NCI-H2107 treated with DMSO at 0.1 percent for 48 hours (cell line): Measurements from ENCODE around the gene C1QB.

Experiments
- DNase-seq: peaks from one replicate; lab custom pipeline; 2025; ENCODE audit not compliant: unreplicated experiment; lab: John Stamatoyannopoulos, UW

The C1QB gene, protein sequence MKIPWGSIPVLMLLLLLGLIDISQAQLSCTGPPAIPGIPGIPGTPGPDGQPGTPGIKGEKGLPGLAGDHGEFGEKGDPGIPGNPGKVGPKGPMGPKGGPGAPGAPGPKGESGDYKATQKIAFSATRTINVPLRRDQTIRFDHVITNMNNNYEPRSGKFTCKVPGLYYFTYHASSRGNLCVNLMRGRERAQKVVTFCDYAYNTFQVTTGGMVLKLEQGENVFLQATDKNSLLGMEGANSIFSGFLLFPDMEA

DNA sequence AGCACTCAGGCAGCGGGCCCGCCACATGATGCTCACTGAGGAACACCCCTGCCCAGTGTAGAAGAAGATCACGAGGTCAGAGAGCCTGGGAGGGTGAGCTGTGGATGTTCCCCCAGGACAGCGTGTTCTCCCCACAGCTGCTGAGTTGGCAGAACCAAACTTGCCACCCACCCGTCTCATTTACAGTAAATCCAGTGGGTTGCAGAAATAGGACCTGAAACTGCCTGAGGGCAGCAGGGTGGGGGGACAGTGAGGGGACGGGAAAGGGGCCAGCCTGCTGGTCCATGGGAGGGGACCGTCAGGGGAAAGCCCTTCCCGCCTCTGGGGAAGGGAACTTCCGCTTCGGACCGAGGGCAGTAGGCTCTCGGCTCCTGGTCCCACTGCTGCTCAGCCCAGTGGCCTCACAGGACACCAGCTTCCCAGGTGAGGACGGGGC lies at the start of gene C1QB:
TSS of gene C1QB (plus strand) at position 356 of the 436 bp plus-strand sequence. CDS start 6,227 bp downstream, outside the sequence.
- DNase-seq, result no peak

DNA sequence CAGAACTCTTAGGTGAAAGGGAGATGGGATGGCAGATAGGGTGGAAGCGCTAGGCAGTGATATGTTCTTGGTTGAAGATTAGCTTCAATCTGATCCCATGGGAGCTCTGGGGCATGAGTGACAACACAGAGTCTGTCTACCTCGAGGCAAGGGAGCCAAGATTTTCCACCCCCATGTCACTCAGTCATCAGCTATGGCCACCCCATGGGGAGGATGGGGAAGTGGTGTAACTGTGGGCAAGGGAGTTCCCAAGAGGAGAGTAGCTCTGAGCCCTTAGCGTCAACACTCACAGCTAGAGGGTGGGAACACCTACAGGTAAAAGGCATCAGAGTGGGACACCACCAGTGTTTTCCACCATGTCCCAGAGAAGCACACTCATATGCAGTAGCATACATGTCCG lies 46.9 kb upstream of the C1QB start:
- no peak for DNase-seq

DNA sequence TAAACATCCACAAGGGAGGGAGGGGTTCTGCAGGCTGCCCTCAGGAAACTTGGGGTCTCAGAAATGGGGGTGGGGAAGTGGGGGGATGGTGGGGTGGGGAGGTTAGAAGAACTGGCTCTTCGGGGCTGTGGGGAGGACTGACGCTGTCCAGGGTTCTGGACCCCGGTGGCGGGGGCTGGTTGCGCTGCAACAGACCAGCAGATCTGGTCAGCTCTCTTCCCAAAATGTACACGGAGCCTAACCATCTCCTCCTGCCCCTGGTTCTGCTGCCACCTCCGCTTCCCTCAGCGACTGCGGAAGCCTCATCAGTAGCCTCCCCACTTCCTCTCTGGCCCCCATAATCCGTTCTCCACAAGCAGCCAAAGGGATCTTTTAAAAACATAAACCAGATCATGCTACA lies 45.9 kb upstream of the C1QB start:
- no peak for DNase-seq

DNA sequence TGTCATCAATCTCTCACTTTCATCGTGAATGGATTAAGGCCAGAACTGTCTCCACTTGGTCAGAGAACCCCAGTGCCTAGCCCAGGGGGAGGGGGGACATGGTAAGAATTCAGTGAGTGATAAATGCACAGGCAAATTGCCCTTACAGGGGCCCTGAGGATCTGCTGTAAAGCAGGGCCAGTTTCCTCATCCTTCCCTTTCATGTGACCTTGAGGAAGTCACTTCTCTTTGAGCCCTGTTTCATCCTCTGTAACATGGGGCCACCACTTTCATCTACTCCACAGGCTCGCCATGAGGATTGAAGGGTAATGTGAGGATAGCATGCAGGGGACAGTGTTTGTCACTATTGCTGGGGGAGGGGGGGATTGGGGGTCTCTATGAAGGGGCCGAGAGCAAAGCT lies 44.7 kb upstream of the C1QB start:
- no peak for DNase-seq

DNA sequence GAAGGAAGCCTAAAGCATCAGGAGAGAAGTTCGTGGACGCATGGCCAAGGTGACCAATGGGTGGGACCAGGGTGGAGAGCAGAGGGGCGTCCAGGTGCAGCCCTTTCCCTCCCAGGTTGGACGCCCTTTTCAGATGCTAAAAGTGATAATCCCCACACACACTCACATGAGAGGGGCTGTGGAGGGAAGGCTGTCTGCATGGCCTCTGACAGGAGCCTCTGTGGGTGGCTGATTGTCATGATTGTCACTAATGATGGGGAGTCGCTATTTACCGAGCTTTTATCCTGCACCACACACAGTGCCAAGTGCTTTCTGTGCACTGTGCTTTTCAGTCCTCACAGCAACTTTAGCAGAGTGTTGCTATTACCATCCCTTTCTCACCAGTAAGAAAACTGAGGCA lies 43.7 kb upstream of the C1QB start:
- no peak for DNase-seq

DNA sequence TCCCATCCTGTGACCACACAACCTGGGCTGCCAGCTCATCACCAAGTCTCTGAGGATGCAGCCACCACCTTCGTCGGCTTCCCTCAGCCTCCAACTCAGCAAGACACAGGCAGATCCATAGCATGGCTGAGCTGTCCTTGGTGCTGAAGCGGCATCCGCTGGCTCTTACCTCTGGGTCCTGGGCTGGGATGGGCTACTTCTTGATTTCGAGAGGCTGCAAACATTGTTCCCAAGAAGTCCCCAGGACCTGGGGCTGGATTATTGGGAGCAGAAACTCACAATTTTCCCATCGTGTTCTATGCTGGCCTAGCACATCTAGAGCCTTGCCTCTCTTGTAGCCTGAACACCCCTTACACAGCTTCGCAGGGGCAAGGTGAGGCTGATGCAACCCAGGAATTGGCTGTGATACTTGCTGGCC lies 41.5 kb upstream of the C1QB start:
- no peak for DNase-seq

DNA sequence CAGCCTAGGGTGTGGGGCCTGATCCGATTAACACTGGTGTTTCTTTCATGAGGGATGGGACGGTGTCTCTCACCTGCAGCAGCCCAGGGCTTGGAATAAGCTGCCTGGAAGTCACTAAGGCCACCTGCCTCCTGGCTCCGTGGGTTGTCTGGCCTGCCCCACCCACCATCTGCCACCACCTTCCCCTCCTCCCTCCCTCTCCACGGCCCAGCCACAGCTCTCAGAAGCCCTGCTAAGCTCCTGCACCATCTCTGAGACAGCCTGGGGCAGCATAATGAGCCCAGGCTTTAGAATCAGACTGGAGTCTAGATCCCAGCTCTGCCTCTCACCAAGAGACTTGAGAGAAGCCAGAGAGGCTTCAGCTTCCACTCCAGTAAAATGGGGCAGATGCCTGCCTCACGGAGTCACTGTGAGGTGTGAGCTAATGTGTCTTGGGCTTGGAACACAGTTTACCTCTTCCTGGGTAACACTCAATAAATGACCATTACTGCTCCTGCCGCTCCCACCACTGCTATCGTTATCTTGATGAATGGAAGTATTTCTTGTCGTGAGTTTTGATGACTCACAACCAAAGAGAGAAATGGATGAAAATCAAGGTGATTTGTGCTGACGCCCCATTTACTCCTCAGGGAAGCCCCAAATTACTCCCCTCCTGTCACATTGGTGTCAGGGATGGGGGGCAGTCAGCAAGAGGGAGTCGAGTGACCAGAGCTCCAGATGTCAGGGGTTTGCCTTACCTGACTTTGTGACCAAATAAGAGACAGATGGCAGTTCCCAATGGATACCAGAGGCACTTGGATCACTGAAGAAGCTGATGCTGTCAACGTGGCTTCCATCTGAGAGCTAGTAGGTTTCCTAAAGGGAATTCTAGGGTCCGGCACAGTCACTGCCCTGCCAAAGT lies 40.1 kb upstream of the C1QB start:
- peak; percentile 60 for DNase-seq

DNA sequence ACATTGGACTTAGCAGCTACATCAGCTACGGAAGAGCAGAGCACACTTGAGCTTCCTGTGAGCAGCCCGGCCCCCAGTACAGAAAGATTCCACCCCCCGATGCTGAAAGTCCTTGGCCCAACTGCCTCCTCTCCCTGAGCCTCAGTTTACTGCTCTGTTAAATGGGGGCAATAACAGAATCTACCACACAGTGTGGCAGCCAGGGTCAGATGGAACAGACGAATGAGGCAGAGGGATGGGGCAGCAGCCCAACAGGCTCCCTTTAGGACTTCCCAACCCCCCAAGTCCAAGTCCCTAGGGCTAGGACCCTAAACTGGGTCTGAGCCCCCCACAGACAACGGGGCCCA lies 39.5 kb upstream of the C1QB start:
- no peak for DNase-seq

DNA sequence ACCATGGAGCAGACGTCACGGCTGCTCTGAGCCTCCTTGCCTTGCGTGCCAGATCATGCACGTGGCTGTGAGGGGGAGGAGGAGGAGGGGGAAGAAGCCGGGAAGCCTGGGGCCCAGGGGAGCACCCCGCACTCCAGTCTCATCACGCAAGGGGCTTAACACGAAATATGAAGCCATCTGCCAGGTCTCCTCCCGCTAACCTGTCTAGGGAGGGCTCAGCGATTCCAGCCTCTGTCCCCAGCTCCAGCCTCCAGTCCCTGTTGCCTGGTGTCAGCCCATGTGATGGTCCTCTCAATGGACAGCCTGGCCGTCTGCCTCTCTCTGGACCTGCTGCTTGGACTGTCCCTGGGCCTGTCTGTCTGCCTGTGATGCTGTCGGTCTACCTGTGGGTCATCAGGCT lies 39.1 kb upstream of the C1QB start:
- no peak for DNase-seq

DNA sequence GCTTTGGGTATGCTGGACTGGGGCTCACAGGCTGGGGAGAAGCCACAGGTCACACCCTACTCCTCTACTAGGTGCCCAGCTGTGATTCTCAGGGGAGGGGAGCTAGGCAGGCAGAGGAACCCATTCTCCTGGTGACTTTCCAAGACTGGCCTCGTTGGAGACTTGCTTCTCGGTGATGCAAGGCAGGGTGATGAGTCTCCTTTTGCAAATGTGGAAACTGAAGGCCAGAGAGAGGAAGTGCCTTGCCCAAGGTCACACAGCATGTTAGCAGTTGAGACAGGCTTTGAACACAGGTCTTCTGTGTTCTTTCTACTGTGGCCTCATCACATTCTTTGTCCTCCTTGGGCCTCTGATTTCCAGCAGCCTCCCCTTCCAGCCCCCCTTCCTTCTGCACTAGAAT lies 37.1 kb upstream of the C1QB start:
- DNase-seq, result no peak

DNA sequence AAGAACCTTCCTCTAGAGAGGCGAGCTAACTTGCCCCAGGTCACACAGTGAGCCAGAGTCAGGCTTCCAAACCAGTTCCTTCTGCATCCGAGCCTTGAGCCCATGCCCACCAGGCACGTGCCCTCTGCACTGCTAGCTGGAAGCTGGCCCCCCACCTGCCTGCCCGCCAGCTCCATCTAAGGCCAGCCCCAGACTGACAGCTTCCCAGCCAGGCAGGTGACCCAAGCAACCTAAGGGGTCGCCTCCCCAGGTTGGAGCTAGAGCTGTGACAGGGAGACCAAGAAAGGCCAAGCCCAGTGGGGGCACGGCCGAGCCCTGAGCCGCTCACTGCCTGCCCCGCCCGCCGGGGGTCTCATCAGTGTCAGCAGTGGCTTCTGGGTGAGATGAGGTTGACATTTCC lies 36.5 kb upstream of the C1QB start:
- DNase-seq, result no peak

DNA sequence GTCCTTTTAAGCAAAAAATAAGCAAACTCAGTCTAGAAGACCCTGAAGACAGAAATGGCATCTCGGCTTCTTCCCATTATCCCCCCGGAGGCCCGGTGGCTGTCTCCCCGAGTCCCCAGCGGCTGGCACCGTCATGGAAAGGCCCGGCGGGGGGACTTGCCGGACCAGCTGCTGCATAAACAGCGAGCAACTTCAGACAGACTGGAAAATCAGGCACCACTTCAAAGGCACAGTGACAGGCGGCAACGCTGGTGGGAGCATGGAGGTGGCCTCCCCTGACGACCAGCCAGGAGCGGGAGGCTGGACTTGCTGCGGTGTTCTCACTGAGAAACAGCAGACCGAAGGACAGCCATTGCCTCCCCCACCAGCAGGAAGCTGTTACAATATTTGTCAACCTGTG lies 35.0 kb upstream of the C1QB start:
- DNase-seq, result no peak

DNA sequence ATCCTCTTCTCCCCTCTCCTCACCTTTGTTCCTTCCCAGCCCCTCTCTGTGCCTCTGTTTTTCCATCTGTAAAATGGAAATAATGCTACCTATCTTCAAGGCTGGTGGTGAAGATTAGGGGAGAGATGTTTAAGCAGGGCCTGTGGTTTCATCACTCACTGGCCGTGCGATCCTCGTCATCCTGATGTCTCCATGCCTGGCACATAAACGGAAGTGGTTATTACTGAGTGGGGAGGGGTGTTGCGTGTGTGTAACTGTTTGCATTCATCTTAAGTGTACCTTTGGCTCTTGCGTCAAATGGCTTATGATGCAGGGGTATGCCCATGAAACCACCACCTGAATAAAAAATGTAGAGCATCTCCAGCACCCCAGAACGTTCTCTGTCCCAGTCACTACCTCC lies 33.8 kb upstream of the C1QB start:
- DNase-seq, result no peak

DNA sequence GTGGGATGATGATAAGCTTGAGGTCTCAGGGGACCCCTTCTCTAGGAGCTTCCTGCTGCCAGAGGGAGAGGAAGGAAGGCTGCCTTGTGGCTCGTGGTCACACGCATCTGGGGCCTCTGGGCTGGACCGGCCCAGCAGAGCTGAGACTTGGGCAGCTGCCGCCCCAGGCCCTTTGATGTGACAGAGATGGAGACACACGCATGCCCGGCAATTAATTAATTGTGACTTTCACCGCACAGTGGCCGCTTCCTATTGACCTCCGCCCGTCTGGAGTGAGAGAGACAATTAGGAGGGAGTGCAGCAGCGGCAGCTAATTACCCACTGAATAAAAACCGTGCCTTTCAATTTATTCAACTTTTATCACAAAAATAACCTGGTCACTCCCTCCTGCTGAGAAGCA lies 33.2 kb upstream of the C1QB start:
- no peak for DNase-seq

DNA sequence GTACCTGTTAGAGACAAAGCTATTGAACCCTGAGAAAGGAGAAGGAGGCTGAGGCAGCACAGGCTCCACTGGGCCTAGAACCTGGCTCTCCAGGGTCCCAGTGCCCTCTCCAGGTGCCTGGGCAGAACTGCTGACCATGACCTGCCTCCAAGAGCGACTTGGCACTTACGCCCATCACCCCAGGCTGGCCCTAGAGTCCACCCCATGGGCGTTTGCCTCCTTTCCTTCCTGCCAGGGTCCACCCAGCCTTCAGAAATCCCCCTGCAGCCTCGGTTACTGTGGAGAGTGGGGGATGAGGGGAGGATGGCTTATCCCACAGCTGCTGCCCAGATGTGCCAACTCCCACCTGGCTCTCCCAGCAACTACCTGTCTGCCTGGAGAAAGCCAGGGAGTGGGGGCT lies 31.3 kb upstream of the C1QB start:
- no peak for DNase-seq

DNA sequence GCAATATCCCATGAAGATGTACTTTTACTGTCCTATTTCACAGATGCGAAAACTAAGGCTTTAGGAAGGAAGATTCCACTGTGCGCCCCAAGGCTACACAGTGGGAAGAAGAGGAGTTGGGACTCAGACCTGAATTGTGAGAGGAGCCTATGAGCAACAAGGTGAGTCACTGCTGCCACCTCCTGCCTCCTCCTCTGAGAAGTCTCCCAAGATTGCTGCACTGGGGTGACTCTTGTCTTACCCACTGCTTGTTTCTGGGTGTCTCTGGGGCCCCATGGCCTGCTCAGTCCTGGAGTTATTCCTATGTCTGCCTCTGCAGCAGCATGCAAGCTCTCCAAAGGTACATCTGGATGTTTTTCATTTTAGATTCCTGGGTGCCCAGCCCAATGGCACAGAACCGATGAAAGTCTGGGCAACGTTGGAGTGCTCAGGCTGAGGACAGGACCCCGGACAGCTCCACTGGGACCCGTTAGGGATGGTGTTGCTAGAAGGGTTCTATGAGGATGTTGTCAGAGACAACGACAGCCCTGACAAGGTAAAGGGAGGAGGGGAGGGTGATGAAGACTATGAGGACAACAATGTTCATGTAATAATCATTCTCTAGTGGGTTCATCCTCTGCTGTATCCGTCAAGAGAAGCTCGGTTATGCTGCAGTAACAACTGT lies 27.6 kb upstream of the C1QB start:
- no peak for DNase-seq

DNA sequence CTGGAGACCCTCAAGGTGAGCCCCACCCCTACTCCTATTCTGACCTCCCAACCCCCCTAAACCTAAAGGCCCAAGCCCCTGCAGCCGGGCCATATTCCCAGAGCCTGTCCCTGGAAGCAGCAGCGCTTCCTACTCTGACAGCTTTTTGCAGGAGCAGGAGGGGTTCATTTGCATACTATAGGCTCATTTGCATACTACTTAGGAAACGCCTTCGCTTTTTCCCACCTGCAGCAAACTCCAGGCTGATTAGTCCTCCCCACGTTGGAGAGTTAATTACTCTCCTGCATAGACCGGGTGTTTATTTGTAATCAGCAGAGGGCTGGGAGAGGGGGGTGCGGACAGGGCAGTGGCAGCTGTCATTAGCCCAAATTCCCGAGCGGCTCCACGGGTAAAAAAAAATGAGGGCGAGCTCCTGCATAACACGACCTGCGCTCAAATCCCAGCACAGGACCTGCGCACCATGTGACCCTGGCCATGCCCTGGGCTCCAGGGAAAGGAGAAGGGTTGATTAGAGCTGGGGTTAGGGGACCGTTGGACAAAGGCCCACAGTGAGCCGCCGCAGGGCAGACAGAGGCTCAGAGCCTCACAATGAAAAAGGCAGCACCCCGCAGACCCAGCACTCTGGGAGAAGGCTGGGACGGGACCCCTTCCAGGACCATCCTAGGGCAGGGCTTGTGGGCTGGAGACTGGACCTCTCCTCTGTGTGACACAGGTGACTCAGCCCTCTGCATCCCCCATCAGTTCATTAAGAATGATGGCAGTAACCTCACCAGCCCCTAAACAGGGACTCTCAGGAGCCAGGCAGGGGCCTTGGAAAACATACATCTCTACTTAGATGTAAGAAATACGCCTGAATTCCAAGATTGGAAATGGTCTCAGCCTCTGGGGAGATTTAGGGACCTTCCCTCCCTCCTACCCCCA lies 26.5 kb upstream of the C1QB start:
- DNase-seq, result no peak

DNA sequence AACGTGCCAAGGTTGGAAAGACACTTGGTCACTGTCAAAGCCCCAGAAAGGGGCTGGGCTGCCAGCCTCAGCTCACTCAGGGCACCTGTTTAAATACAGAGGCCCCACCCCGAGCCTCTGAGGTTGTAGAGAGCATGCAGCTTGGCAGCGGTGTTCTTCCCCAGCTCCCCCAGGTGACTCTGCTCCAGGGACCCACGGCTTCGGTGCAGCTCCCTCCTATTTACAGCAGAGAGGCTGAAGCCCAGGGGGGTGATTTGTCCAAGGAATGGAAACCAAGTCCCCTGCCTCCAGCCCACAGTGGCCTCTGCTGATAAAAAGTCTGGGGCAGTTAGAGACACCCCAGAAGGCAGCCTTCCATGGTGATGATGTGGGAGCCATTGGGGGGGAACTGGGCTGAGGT lies 25.7 kb upstream of the C1QB start:
- no peak for DNase-seq

DNA sequence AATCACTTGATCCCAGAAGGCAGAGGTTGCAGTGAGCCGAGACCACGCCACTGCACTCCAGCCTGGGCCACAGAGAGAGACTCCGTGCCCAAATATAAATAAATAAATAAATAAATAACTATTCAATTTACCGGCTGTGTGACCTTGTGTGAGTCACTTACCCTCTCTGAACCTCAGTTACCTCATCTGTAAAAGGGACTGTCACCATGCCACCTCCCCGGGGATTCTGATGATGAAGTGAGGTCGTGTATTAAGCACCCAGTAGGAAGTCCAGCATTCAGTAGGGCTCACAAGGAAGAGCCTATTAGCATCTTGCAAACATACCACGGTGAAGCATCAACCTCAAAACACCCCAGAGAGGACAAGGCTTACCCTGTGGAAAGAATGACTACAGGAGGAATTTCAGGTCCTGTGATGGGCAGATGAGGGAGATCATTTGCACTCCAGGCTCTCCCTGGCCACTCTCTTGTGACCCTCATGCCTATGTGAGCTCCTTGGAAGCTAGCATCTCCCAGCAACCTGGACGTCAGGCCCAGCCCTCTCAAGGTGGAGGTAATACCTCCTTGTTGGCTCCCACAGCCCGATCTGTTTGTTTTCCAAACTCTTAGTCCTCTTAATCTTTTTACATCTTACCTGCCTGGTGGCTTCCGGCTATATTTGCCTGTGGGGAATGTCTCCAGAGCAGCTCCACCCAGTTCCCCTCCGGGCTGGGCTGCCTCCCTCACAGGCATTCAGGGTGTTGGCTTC lies 24.2 kb upstream of the C1QB start:
- DNase-seq, result no peak

DNA sequence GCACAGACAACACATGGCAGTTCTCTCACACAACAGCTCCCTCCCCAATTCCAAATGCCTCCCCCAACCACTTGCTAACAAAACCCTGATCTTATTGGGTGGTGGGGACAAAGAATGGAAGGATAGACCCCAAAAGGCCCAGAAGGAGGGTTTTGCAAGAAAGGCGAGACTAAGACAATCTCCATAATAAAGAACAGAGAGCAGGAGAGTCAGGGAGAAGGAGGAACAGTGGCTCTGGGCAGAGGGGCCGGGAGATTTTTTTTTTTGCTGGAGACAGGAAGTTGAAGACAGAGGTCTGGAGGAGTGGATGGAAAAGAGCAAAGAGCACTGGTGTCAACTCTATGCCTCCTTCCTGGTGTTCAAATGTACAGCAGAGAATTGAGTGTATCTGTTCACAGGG lies 23.1 kb upstream of the C1QB start:
- DNase-seq, result no peak
